GM18499 (cell line): Measurements from ENCODE around the gene APOL6.
"Not testable (repeated sequence)": the region's sequence is repeated elsewhere in the genome, so short reads cannot be mapped to it uniquely, and the experiment has no call there.

Experiments used
- ATAC-seq: cut with Tn5 transposase; IDR thresholded peaks from one replicate; pipeline ENCODE4 v1.9.1; 2021; ENCODE audit warnings: moderate number of reproducible peaks; ENCODE audit not compliant: insufficient read depth, unreplicated experiment

The APOL6 gene

GRCh38 chr22:35666699-35667098 lies 18.5 kb downstream of the APOL6 start:
- not testable (repeated sequence) for ATAC-seq

DNA sequence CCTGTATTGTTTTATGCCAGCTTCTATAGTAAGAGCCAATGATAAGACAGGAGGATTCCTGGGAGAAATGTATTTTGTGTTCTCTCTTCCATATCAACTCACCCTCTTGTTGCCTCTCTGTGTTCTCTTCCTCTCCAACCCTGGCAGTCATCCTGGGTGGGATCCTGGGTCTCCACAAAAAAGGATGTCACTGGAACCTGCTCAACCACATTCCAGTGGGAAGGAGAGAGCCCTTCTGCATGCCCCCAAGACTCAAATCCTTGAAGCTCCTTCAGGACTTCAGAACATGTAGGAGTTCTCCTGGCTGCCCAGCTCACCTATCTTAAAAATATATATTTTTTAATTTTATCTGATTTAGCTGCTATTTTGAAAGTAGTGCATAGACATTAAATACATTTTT lies 26.1 kb downstream of the APOL6 start:
- no peak for ATAC-seq

- ATAC-seq, result not testable (repeated sequence)
Measured at GRCh38 chr22:35676065-35676464, 27.8 kb downstream of the APOL6 start.

GRCh38 chr22:35677460-35678187 lies 29.4 kb downstream of the APOL6 start:
- ATAC-seq, result no peak

- ATAC-seq, result no peak
Measured at GRCh38 chr22:35678836-35679235, 30.6 kb downstream of the APOL6 start.

DNA sequence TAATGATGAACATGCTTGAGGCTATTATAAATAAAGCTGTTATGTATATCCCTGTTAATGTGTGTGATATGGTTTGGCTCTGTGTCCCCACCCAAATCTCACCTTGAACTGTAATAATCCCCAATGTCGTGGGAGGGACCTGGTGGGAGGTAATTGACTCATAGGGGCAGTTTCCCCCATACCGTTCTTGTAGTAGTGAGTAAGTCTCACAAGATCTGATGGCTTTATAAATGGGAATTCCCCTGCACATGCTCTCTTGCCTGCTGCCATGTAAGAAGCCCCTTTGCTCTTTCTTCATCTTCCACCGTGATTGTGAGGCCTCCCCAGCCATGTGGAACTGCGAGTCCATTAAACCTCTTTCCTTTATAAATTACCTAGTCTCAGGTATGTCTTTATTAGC lies 31.2 kb downstream of the APOL6 start:
- ATAC-seq, result not testable (repeated sequence)

- ATAC-seq, result no peak
Measured at GRCh38 chr22:35681454-35682052, 33.3 kb downstream of the APOL6 start.

GRCh38 chr22:35683560-35683959 lies 35.3 kb downstream of the APOL6 start:
- ATAC-seq, result no peak

GRCh38 chr22:35684270-35684700 lies 36.0 kb downstream of the APOL6 start:
- ATAC-seq, result no peak

- no peak for ATAC-seq
Measured at GRCh38 chr22:35684732-35685131, 36.5 kb downstream of the APOL6 start.

DNA sequence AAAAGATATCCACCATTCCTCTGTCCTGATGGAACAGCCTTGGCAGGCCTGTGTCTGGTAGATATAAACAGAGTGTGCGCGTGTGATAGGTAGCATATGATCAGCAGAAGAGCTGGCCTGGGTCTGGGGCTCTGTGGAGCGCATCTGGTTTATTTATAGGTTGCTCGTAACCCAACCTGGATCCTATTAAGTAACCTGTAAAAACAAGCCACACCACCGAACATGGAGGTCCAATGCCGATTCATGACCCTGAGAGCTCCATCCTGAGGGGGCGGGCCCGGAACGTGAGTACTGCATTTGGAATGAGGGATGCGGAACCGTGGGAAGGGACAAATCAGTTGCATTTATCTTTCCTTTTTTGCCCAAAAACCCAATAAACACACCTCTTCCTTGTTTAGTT lies 37.5 kb downstream of the APOL6 start:
- ATAC-seq, result no peak

- ATAC-seq, result no peak
Measured at GRCh38 chr22:35686298-35686697, 38.1 kb downstream of the APOL6 start.

DNA sequence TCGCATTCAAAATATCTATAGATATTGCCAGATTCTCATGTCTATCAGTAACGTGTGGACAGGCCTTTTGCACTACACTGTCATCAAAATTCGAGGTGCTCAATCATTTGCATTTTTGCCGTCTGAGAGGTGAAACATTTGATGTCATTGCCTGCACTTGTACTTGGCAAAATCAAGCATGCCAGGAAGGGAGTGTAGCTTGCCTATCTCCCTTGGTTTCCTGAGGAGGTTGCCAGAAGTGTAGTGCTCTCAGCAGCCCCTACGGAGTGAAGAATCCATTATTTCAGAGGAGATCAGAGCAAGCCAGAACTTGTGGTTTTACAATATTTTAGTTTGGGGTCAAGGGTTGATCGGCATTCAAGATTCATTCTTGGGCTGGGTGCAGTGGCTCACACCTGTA lies 39.2 kb downstream of the APOL6 start:
- no peak for ATAC-seq

DNA sequence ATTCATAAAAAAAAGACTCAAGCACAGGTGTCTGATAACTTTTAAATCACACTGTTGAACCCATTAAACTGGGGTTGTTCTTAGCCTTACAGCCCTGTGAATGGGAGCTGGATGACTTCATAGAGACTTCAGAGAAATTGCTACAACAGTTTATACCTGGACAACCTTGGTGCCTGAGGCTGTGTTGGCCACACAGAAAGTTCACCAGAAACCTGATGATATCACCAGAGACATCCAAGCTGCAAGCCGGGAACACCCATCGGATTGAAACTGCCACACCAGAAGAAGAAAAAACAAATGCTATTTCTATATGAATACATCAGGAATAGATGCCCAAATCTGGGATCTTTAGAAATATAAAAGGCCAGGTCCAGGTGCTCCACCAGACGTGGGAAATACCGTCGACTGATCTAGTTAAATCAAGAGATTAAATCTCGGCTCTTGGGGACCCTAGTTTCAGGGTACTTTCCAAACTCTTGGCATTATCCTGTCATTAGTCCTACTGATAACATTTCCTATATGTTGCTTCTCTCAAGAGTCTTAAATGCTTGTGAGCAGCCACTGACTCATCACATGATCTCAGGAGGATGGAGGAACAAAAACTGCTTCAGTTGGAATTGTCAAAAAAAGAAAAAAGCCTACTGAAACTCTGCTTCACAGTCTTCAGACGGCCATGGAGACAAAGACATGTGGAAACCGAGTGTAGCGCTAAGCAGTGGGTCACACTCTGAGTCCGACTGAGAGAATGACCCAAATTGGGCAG lies 40.8 kb downstream of the APOL6 start:
- ATAC-seq, result no peak

GRCh38 chr22:35690001-35690400 lies 41.8 kb downstream of the APOL6 start:
- no peak for ATAC-seq

GRCh38 chr22:35695202-35695601 lies 47.0 kb downstream of the APOL6 start:
- no peak for ATAC-seq

DNA sequence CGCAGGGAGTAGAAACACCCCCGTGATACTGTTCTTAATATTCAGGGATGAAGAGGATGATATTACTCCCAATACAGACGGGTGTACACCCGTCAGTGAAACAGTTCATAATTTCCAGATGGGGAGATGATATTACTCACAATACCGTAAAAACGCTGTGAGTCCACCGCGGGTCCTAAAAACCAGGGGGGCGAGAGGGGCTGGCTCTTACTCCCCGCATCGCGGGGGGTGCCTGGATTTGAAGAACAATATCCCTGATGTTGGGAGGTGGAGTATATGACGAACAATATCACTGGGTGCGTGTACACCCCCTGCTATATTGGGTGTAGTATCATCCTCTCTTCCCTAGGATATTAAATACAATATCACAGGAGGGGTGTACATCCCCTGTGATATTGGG lies 48.9 kb downstream of the APOL6 start:
- no peak for ATAC-seq

DNA sequence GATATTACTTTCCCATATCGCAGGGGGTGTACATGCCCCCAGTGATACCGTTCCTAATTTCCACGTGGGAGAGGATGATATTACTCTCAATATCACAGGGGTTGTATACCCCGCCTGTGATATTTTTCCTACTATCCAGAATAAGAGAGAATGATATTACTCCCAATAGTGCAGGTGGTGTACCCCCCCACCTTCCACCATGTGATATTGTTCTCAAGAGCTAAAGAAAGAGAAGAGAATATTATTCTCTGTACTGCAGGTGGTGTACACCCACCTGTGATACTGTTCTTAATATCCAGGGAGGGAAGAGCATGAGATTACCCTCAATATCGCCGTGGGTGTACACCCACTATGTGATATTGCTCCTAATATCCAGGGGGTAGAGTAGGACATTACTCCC lies 51.6 kb downstream of the APOL6 start:
- not testable (repeated sequence) for ATAC-seq

DNA sequence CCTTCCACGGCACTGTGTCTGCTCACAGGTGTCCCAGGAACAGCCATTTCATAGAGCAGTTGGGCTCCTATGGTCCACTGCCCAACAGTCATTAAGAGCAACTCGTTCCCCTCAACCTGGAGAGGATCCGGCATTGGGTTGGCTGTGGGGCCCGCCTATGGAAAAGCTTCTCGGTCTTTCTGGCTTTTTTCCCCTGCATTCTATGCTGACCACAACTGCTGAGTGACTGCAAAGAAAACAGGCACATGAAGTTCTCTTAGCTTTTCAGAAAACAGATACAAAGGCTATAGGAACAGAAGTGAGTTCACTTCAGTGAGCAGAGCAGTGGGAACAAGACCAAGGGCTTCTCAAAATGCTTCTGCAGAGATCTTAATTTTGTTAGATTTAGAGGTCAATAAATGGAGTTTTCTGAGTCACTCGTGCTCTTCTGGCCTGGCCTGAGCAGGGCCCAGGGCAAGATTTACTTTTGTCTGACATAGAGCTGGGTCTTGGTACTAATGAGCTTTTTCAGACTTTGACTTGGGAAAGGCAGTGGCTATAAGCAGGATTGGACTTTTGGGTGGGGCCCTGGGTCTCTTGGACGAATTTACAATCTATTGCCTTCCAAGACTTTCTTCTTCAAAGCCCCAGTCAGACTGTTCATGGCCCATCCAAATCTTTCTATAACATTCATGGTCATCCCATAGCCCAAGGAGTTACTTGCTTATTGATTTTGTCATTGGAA lies 55.8 kb downstream of the APOL6 start:
- no peak for ATAC-seq

- ATAC-seq, result no peak
Measured at GRCh38 chr22:35705141-35705540, 56.9 kb downstream of the APOL6 start.

GRCh38 chr22:35708453-35708852 lies 60.2 kb downstream of the APOL6 start:
- no peak for ATAC-seq
